DOHH2 (cell line): Measurements from ENCODE around the gene PAK5.

Experiments used
- H3F3A ChIP-seq: fragments of 200-600 bp; sonication (generic), shearing (Covaris generic); 2 replicates; pipeline ENCODE4 v1.6.0; 2016; ENCODE audit warnings: antibody characterized with exemption, mild to moderate bottlenecking; ENCODE audit not compliant: control insufficient read depth, insufficient read depth
- H3K27ac ChIP-seq: fragments of 200-600 bp; sonication (generic); 2 replicates; pipeline ENCODE4 v1.5.1; 2014; ENCODE audit warnings: low read depth, mild to moderate bottlenecking, low read length, moderate library complexity
- H3K27me3 ChIP-seq: fragments of 200-600 bp; sonication (generic); 2 replicates; pipeline ENCODE4 v1.6.1; 2014; ENCODE audit warnings: mild to moderate bottlenecking, low read length, mixed read lengths; ENCODE audit not compliant: control insufficient read depth
- H3K36me3 ChIP-seq: fragments of 200-600 bp; sonication (generic); 2 replicates; pipeline ENCODE4 v1.6.1; 2014; ENCODE audit warnings: mild to moderate bottlenecking, low read length, moderate library complexity, mixed read lengths; ENCODE audit not compliant: control insufficient read depth
- H3K4me1 ChIP-seq: fragments of 200-600 bp; sonication (generic); 2 replicates; pipeline ENCODE4 v1.6.1; 2014; ENCODE audit warnings: mild to moderate bottlenecking, low read length, mixed read lengths; ENCODE audit not compliant: control insufficient read depth
- H3K4me2 ChIP-seq: fragments of 200-600 bp; sonication (generic); 2 replicates; pipeline ENCODE4 v1.6.0; 2014; ENCODE audit warnings: mild to moderate bottlenecking, low read length, moderate library complexity
- H3K4me3 ChIP-seq: fragments of 200-600 bp; sonication (generic); 2 replicates; pipeline ENCODE4 v1.5.1; 2014; ENCODE audit warnings: mild to moderate bottlenecking, low read length, mixed read lengths
- H3K79me2 ChIP-seq: fragments of 200-600 bp; sonication (generic); 2 replicates; pipeline ENCODE4 v1.6.1; 2014; ENCODE audit warnings: mild to moderate bottlenecking, low read length, mixed read lengths; ENCODE audit not compliant: control insufficient read depth
- H3K9me2 ChIP-seq: fragments of 200-600 bp; sonication (generic); replicated peaks from 2 replicates; pipeline ENCODE4 v1.6.1; 2014; ENCODE audit warnings: mild to moderate bottlenecking, low read length, mixed read lengths; ENCODE audit not compliant: control insufficient read depth
- H3K9me3 ChIP-seq: fragments of 200-600 bp; sonication (generic); 2 replicates; pipeline ENCODE4 v1.6.1; 2014; ENCODE audit warnings: antibody characterized with exemption, low read length, mixed read lengths; ENCODE audit not compliant: control insufficient read depth, insufficient read depth
- H4K20me1 ChIP-seq: fragments of 200-600 bp; sonication (generic); 2 replicates; pipeline ENCODE4 v1.6.0; 2014; ENCODE audit warnings: low read depth, mild to moderate bottlenecking, antibody characterized with exemption, low read length, moderate library complexity; ENCODE audit not compliant: control insufficient read depth, insufficient read depth
- CTCF ChIP-seq: fragments of 200-600 bp; sonication (generic); IDR thresholded peaks from one replicate; pipeline ENCODE4 v1.5.1; 2014; ENCODE audit warnings: antibody characterized with exemption, mild to moderate bottlenecking, low read depth, low read length; ENCODE audit not compliant: poor library complexity, severe bottlenecking
- EZH2phosphoT487 ChIP-seq: fragments of 200-600 bp; sonication (generic); IDR thresholded peaks from 2 replicates; pipeline ENCODE4 v1.6.1; 2017; ENCODE audit warnings: borderline replicate concordance, mild to moderate bottlenecking, antibody characterized with exemption, low read length, moderate library complexity, mixed read lengths

The PAK5 gene

DNA sequence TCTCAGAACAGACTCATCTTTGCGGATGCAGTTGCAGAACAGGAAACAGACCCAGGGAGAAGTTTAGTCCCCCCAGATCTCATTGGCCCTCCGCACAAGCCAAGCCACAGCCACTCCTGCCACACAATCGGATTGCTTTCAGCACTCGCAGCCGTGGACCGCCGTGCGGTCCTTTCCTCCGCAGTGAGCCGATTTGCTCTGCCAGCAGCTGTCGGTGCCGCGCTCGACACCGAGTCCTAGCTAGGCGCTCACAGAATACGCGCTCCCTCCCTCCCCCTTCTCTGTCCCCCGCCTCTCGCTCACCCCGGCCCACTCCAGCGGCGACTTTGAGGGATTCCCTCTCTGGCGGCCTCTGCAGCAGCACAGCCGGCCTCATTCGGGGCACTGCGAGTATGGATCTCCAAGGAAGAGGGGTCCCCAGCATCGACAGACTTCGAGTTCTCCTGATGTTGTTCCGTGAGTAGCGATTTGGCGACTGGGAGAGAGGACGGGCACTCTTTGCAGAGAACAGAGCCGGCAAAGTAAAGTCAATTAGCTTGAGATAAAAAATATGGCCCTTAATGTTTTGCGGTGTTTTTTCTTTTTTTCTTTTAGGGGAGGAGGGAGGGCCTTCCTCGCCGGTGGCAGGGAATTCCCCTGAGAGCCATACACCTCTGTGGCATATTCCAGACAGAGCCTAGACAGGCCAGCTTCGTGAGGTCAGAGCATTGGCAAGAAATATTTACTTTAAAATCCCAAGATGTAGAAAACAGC, 324.2 kb downstream of the PAK5 start, which contains the start of gene LAMP5:
Gene LAMP5, plus strand, starts transcription at position 130 of the 753 bp plus-strand sequence. Its CDS starts 263 bp downstream, at position 393.
- no peaks in the 10 kb centered on the region for H4K20me1 ChIP-seq
- no peak within 1 kb of the TSS for H3K4me3 ChIP-seq
- TF ChIP-seq CTCF (no peak), EZH2phosphoT487 (no peak)
- H3K27ac ChIP-seq, result no peak within 1 kb of the TSS
- no peaks in the 10 kb centered on the region for H3F3A ChIP-seq
- no peaks in the 10 kb centered on the region for H3K9me3 ChIP-seq
- H3K4me1 ChIP-seq, result no peaks in the 10 kb centered on the region
- no peaks in the 10 kb centered on the region for H3K79me2 ChIP-seq
- no peaks in the 10 kb centered on the region for H3K36me3 ChIP-seq
- peaks cover 16% of the 10 kb centered on the region for H3K27me3 ChIP-seq
- no peaks in the 10 kb centered on the region for H3K9me2 ChIP-seq
- H3K4me2 ChIP-seq, result no peak within 1 kb of the TSS

DNA sequence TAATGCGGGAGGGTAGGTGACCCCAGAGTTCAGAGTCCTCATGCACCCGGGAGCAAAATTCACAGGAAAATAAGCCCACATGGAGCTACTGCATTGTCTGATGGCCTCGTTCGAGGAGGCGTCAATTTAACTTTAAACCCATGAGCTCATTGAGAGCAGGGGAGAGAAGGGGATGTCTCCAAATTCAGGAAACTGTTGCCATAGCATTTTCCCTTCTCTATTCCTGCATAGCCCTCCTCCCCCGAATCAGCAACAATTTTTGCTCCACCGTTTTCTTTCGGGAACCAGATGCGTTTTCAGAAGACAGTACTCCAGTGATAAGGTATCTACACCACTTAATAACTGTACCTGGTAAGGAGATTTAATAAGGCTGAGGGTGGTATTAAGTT, 324.8 kb downstream of the PAK5 start:
- H3K9me3 ChIP-seq, result no peaks in the 10 kb centered on the region
- no peak for TF ChIP-seq CTCF
- no peak for TF ChIP-seq EZH2phosphoT487
- peaks cover 16% of the 10 kb centered on the region for H3K27me3 ChIP-seq
- no peaks in the 10 kb centered on the region for H3K4me1 ChIP-seq
- no peaks in the 10 kb centered on the region for H3K79me2 ChIP-seq
- H3F3A ChIP-seq, result no peaks in the 10 kb centered on the region
- H4K20me1 ChIP-seq, result no peaks in the 10 kb centered on the region
- no peak overlapping the region for H3K4me3 ChIP-seq
- no peak overlapping the region for H3K4me2 ChIP-seq
- H3K9me2 ChIP-seq, result no peaks in the 10 kb centered on the region
- H3K27ac ChIP-seq, result no peak overlapping the region
- no peaks in the 10 kb centered on the region for H3K36me3 ChIP-seq

DNA sequence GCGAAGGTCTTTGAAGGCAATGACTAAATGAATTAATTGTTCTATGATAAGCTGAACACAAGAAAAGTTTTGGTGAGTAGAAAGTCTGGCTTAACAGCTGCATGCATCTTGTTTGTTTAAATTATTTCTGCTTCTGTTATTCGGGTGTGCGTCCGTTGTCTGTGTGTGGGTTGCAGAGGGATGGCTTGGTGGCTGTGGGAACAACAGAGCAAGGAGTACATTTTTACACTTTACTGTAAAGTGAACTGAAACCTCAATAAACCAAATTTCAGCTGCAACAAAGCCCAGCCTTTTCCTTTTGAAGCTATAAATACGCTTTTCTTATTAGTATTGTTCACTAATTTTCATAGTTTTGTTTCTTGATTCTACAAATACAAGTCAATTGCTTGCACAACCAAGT, 328.0 kb downstream of the PAK5 start:
- Histone ChIP-seq H3K4me1 (no peaks in the 10 kb centered on the region), H3K4me3 (no peak overlapping the region), H3K4me2 (no peak overlapping the region), H3F3A (no peaks in the 10 kb centered on the region), H3K79me2 (no peaks in the 10 kb centered on the region), H3K27ac (no peak overlapping the region), H3K9me3 (no peaks in the 10 kb centered on the region), H4K20me1 (no peaks in the 10 kb centered on the region), H3K27me3 (peaks cover 10% of the 10 kb centered on the region), H3K36me3 (no peaks in the 10 kb centered on the region), H3K9me2 (no peaks in the 10 kb centered on the region)
- TF ChIP-seq CTCF (no peak), EZH2phosphoT487 (no peak)
